WTC11 (cell line): ENCODE measurements around the gene IFI16.

Experiments
- CTCF ChIP-seq: fragments of 200-600 bp; IDR thresholded peaks from 2 replicates; pipeline ENCODE4 v1.8.0; 2022; ENCODE audit warnings: antibody characterized with exemption
- E2F1 ChIP-seq: sonication (generic); formaldehyde crosslinking; IDR thresholded peaks from 2 replicates; pipeline ENCODE4 v1.8.0; 2022; ENCODE audit warnings: mild to moderate bottlenecking, missing genetic modification reagents
- JUN ChIP-seq: sonication (generic); formaldehyde crosslinking; IDR thresholded peaks from 2 replicates; pipeline ENCODE4 v1.8.0; 2023; ENCODE audit warnings: mild to moderate bottlenecking, missing genetic modification reagents
- PREB ChIP-seq: sonication (generic); formaldehyde crosslinking; IDR thresholded peaks from 2 replicates; pipeline ENCODE4 v1.8.1; 2022; ENCODE audit warnings: mild to moderate bottlenecking, missing genetic modification reagents, moderate library complexity, borderline replicate concordance
- PRRX2 ChIP-seq: fragments of 250-450 bp; sonication (Bioruptor Pico); IDR thresholded peaks from 2 replicates; pipeline ENCODE4 v1.8.0; 2021; ENCODE audit warnings: mild to moderate bottlenecking
- SOX15 ChIP-seq: fragments of 250-450 bp; sonication (Bioruptor Pico); IDR thresholded peaks from 2 replicates; pipeline ENCODE4 v1.9.0; 2021; ENCODE audit warnings: mild to moderate bottlenecking
- TEAD4 ChIP-seq: sonication (generic); formaldehyde crosslinking; IDR thresholded peaks from 2 replicates; pipeline ENCODE4 v1.8.0; 2022; ENCODE audit warnings: mild to moderate bottlenecking, missing genetic modification reagents
- TP53 ChIP-seq: sonication (generic); formaldehyde crosslinking; IDR thresholded peaks from 2 replicates; pipeline ENCODE4 v1.8.1; 2023; ENCODE audit warnings: mild to moderate bottlenecking, missing genetic modification reagents
- USF2 ChIP-seq: sonication (generic); formaldehyde crosslinking; IDR thresholded peaks from 2 replicates; pipeline ENCODE4 v1.8.1; 2023; ENCODE audit warnings: mild to moderate bottlenecking, missing genetic modification reagents, moderate library complexity
- ZBTB43 ChIP-seq: sonication (generic); formaldehyde crosslinking; IDR thresholded peaks from 2 replicates; pipeline ENCODE4 v1.8.1; 2023; ENCODE audit warnings: mild to moderate bottlenecking, missing genetic modification reagents
- ZNF425 ChIP-seq: fragments of 250-450 bp; sonication (Bioruptor Pico); conservative IDR thresholded peaks from 2 replicates; pipeline ENCODE4 v1.9.0; 2021; ENCODE audit warnings: mild to moderate bottlenecking

- TF ChIP-seq SOX15 (CRISPR knock-in tag) (no peak), ZBTB43 (CRISPR knock-in tag) (no peak), JUN (CRISPR knock-in tag) (no peak), PREB (CRISPR knock-in tag) (no peak), TP53 (no peak), CTCF (no peak), USF2 (no peak), ZNF425 (CRISPR knock-in tag) (no peak), E2F1 (CRISPR knock-in tag) (no peak), TEAD4 (no peak), PRRX2 (CRISPR knock-in tag) (no peak)
Observed at GRCh38 chr1:159000070-159000409, 9.7 kb upstream of the IFI16 start.
